Esophagus (tissue), 2 donors: ENCODE results near the gene SKIC3. TPM values are rescaled to one million over a fixed set of nuclear protein-coding genes. Genes with fewer than 3 reads are reported as not detected.

Experiments
- H3K27ac ChIP-seq, 2 donors: one replicate each; pipeline ENCODE4 v1.5.1; 2013; ENCODE audit warnings: low read depth in 2 of 2, mild to moderate bottlenecking in 2 of 2, inconsistent platforms in 1 of 2, low read length in 1 of 2, moderate library complexity in 1 of 2
- H3K27me3 ChIP-seq, 2 donors: one replicate each; pipeline ENCODE4 v1.6.1; 2013; ENCODE audit warnings: low read length in 2 of 2, control low read depth in 1 of 2, mild to moderate bottlenecking in 1 of 2; ENCODE audit not compliant: insufficient read depth in 2 of 2, control insufficient read depth in 1 of 2
- H3K36me3 ChIP-seq, 2 donors: one replicate each; pipeline ENCODE4 v1.6.1; 2013; ENCODE audit warnings: low read length in 1 of 2; ENCODE audit not compliant: control insufficient read depth in 2 of 2, insufficient read depth in 2 of 2
- H3K4me1 ChIP-seq, 2 donors: one replicate each; pipeline ENCODE4 v1.6.1; 2013; ENCODE audit warnings: low read length in 1 of 2; ENCODE audit not compliant: control insufficient read depth in 2 of 2, insufficient read depth in 2 of 2
- H3K4me3 ChIP-seq, 2 donors: one replicate each; pipeline ENCODE4 v1.5.1; 2013; ENCODE audit warnings: low read length in 2 of 2, mild to moderate bottlenecking in 2 of 2, low read depth in 1 of 2, moderate library complexity in 1 of 2
- H3K9me3 ChIP-seq, 2 donors: one replicate each; pipeline ENCODE4 v1.6.1; 2013; ENCODE audit warnings: mild to moderate bottlenecking in 2 of 2, low read depth in 1 of 2, low read length in 1 of 2, moderate library complexity in 1 of 2; ENCODE audit not compliant: control insufficient read depth in 2 of 2, insufficient read depth in 1 of 2
- WGBS, 2 donors: extraction: QIAGEN DNeasy Blood & Tissue Kit; methylation state at CpG; one replicate each; pipeline ENCODE4 v1.1.7; 2013; 5-methylcytosine and 5-hydroxymethylcytosine counted together
- polyA plus RNA-seq, 2 donors: library from polyadenylated mRNA; stranded (reverse); fragments of 200-250 nt; gene quantifications; one replicate each; pipeline ENCODE4 v1.2.3, GENCODE V29; 2013
- donor health status: healthy with polysubstance abuse.
- donor health status: Bipolar disorder and iron deficiency.

SKIC3 gene
- polyA plus RNA-seq, 2 donors: 11.7 to 13.0 TPM

DNA sequence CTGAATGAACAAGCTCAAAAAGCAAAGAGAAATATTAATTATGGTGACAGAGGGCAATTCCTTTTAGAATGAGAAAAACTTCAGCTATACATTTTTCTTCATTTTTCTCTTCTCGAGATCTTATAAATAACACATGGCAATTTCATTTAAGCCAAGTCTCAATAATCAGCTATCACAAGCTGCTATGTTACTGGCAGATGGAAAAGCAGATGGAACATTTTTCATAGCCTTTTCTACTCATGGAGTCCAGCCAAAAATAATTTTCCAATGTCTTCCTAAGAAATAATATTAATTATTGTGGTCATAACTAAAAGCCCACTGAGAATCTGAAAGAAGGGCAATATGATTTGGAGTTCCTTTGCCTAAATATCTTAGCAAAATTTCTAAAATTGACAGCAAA lies 35.6 kb downstream of the SKIC3 start:
- peaks cover 2 to 6% of the 10 kb centered on the region in 2 donors for H3K36me3 ChIP-seq
- no peaks in the 10 kb centered on the region for H3K27me3 ChIP-seq
- H3K27ac ChIP-seq: no peak overlapping the region
- no peak overlapping the region for H3K4me3 ChIP-seq
- no peaks in the 10 kb centered on the region for H3K9me3 ChIP-seq
- WGBS, 2 donors: 81 to 86% methylated on average over 1 of the region's 1 CpG
- H3K4me1 ChIP-seq: no peaks in the 10 kb centered on the region

DNA sequence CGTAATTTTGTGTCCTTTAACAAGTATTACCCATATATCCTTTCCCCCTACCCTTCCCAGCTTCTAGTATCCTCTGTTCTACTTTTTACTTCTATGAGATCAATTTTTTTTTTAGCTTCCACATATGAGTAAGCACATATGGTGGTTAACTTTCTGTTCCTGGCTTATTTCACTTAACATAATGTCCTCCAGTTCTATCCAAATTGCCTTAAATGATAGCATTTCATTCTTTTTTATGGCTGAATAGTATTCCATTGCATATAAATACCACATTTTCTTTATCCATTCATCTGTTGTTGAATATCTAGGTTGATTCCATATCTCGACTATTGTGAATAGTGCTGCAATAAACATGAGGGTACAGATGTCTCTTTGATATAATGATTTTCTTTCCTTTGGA lies 36.4 kb downstream of the SKIC3 start:
- Histone ChIP-seq H3K27me3 (no peaks in the 10 kb centered on the region), H3K9me3 (no peaks in the 10 kb centered on the region), H3K4me3 (no peak overlapping the region), H3K4me1 (no peaks in the 10 kb centered on the region), H3K27ac (no peak overlapping the region), H3K36me3 (peaks cover 2 to 8% of the 10 kb centered on the region in 2 donors)
- 99% methylated on average over 2 of the region's 2 CpGs for WGBS, 2 donors

DNA sequence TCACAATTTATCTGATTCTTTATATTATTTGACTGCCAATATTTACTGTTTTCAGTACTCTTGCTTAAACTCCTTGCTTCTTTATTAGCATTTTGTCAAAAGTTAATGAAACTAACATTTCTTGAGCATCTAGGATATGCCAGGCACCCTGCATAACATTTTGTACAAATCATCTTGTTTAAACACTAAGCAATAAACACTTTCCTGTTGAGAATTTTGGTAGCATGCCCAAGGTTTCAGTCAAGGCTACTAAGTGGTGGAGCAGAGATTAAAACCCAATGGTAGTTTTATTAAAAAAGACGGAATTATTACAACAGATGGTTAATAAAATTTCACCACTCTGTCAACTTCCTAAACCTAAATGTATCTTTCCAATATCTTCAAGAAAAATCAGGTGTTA lies 43.2 kb downstream of the SKIC3 start:
- 80 to 93% methylated on average over 1 of the region's 1 CpG for WGBS, 2 donors
- Histone ChIP-seq H3K4me1 (no peaks in the 10 kb centered on the region), H3K9me3 (no peaks in the 10 kb centered on the region), H3K27me3 (no peaks in the 10 kb centered on the region), H3K36me3 (peaks cover 6 to 9% of the 10 kb centered on the region in 2 donors), H3K4me3 (no peak overlapping the region), H3K27ac (no peak overlapping the region)

DNA sequence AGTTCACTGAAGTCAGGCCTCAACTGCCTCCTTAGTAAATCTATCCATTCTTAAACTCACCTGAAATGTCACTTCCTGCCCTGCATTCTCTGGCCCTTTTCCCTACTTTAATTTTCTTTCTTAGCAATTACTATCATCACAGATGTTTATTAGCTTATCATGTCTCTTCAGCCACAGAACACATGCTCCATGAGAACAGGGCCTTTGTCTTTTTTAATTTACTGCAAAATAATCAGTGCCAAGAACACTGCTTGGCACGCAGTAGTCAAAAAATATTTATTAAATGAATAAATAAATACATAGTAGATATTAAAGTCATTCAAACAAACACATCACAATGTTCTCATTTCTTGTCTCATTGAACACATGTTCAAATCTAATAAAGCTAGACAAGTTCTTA lies 46.2 kb downstream of the SKIC3 start:
- Histone ChIP-seq H3K27ac (no peak overlapping the region), H3K27me3 (no peaks in the 10 kb centered on the region), H3K9me3 (no peaks in the 10 kb centered on the region), H3K4me1 (no peaks in the 10 kb centered on the region), H3K4me3 (no peak overlapping the region), H3K36me3 (peaks cover 4 to 9% of the 10 kb centered on the region in 2 donors)
- 73 to 74% methylated on average over 1 of the region's 1 CpG for WGBS, 2 donors

Other genes starting within 250 kb of the SKIC3 start
- gene FAM81B, start 163.6 kb downstream of the SKIC3 start, polyA plus RNA-seq: not detected
- gene ARSK, start 124 bp upstream of the SKIC3 start, polyA plus RNA-seq: 1 to 10 TPM; 1.1 to 1.7 TPM
- under 1 TPM in 1 of 2 donors, not detected in 1; 0.05 TPM for gene GPR150, start 65.1 kb upstream of the SKIC3 start, polyA plus RNA-seq
- 1 to 10 TPM; 1.1 to 1.6 TPM for gene RFESD, start 91.8 kb upstream of the SKIC3 start, polyA plus RNA-seq
- gene SPATA9, start 128.0 kb upstream of the SKIC3 start, polyA plus RNA-seq: under 1 TPM in 1 of 2 donors, not detected in 1; 0.06 TPM
- gene RHOBTB3, start 176.4 kb upstream of the SKIC3 start, polyA plus RNA-seq: 1 to 10 TPM; 3.5 to 3.8 TPM